HG03575 (cell line): ENCODE data around the gene CSNK1E.

ENCODE experiments used
- ATAC-seq: cut with Tn5 transposase; IDR thresholded peaks from one replicate; pipeline ENCODE4 v1.9.1; 2021; ENCODE audit not compliant: unreplicated experiment, insufficient number of reproducible peaks, low FRiP score; ENCODE audit errors: extremely low read depth

Gene CSNK1E

DNA sequence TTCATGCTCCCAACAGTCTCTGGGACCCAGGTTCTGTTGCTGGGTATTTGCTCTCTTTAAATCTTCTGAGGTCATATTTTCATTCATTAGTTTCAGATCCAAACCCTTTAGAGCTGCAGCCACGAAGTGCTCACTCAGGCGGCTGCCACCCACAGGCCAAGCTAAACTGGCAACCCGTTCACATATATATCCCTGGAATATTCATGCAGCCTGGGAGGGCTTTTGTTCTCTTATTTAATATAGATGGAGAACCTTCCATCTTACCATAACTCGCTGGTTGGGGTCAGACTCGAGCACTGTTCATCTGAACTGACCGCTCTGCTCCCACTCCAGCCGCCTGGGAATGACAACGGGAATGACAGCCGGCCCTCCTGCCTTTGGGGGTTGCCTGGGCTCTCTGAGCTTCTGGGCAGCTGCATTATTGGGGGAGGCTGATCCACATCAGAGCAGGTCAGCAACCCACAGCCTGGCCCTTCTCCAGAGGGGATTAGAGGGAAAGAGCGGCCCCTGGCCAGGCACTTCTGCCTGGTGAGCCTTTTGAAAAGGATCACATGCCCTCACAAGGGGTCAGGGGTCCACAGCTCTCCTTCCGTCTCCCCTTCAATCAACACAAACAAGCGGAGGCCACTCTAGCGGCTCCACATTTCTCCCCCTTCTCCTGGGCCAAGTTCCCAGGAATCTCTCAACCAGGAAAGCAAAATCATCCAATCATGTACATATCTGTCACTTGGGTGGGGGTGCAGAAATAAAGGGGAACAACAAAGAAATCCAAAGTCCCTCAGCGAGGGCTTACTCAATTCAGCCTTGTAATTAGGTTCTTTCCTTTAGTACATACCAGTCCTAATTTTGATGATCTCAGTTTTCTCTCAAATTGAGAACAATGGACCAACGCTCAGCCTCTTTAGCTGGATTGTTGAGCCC is 56.2 kb downstream of the CSNK1E start:
- no peak for ATAC-seq

- ATAC-seq, result no peak
These were observed 57.9 kb downstream of the CSNK1E start for GRCh38 chr22:38259370-38259769.

GRCh38 chr22:38258895-38259294 is 58.3 kb downstream of the CSNK1E start:
- no peak for ATAC-seq

DNA sequence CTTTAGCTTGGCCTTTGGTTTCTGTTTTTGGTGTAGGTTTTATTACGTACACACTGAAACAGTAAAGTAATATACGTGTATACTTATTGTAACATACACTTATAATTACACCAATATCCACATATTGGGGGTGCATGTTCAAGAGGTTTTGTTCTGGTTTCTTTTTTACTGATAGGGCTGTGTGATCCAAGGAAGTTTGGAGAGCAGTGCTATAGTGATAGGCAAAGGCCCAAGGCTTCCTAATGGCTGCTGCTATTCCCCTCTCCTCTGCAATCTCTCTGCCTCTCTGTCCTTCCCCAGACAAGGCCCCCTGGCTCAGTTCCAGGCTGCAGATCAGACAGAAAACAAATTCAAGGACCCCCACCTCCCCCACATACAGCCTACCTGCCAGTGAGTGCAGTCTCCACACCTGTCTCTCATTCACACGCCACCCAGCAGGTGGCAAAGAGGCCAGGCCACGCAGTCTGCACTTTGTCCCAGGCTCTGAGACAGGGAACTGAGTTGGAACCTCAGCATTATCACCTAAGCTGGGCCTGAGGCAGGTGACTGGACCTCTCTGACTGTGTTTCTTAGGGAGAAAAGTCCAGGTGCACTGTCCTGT is 59.5 kb downstream of the CSNK1E start:
- no peak for ATAC-seq

- ATAC-seq, result no peak
These were observed 60.1 kb downstream of the CSNK1E start for GRCh38 chr22:38257181-38257580.

GRCh38 chr22:38255697-38256096 is 61.5 kb downstream of the CSNK1E start:
- ATAC-seq, result no peak

DNA sequence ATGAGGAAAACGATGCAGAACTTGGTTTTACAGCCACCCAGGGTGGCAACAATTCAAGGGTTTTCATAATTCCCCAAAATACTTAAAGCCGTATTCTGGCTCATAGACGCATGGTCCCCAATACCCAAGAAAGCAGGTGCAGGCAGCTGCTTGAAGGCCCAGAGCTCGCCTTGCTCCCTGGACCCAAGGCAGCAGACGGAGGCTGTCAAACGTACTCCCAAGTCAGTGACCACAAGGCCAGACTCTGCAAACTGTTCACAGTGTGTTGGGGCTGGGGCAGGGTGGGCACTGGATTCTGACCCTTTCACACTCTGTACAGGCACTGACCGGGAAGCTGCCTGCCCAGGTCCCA is 65.9 kb downstream of the CSNK1E start:
- ATAC-seq, result no peak

GRCh38 chr22:38250643-38251340 is 66.4 kb downstream of the CSNK1E start:
- no peak for ATAC-seq

DNA sequence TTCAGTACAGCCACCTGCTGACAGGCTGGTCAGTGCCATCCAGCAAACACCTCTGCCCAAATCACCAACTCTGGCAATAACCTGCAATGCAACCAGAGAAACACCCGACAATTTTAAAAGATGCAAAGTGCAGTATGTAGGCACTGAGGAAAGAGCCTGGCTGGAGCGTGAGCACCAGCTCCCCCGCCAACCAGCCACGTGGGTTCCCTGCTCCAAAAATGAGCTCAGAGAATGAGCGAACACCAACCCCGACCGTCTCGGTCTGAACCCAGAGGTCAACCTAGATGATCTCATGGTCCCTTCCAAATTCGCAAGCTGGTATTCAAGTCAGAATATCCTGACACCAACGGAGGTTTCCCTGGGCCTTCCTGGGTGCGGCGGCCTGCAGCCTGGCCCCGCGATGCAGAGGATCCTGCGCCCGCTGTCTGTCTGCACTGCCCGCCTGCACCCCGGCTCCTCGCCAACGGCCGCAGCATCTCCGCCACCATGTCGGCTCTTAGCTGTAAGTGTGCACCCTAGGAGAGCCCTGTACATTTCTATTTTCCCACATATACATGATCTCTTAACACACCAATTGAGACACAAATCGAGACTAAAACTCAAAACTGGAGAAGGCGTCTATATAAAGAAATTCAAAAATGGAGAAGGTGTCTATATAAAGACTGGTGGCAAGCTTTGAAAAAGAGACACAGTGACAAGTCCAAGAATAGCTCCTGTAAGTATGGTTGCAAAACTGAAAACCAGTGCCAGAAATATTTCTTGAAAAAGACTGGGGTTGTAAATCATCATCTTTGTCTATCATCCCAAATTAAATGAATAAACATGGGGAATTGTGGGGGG is 67.2 kb downstream of the CSNK1E start:
- ATAC-seq, result no peak

DNA sequence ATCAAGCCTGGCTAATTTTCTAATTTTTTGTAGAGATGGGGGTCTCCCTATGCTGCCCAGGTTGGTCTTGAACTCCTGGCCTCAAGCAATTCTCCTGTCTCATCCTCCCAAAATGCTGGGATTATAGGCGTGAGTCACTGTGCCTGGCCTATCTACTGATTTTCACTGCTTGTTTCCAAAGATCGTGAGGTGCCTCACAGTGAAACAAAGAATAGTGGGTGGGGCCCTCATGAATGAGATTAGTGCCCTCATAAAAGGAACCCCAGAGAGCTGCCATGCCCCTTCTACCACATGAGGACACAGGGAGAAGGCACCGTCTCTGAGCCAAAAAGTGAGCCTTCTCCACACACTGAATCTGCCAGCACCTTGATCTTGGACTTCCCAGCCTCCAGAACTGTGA is 67.9 kb downstream of the CSNK1E start:
- ATAC-seq, result no peak

DNA sequence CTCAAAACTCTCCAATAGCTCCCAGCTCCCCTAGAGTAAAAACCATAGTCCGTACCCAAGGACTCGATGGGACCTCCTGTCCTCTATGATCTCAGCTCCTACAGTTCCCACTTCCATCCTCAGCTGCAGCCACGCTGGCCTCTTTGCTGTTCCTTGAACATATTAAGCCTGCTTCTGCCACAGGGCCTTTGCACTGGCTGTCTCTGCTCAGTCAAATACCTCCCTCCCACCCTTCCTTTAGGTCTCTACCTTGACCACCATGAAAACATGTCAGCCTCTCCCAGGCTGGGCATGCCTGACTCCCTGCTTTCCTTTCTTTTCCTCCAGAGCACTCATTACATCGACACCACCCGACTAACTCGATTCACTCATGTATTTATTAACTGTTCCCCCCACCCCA is 69.0 kb downstream of the CSNK1E start:
- ATAC-seq, result no peak

DNA sequence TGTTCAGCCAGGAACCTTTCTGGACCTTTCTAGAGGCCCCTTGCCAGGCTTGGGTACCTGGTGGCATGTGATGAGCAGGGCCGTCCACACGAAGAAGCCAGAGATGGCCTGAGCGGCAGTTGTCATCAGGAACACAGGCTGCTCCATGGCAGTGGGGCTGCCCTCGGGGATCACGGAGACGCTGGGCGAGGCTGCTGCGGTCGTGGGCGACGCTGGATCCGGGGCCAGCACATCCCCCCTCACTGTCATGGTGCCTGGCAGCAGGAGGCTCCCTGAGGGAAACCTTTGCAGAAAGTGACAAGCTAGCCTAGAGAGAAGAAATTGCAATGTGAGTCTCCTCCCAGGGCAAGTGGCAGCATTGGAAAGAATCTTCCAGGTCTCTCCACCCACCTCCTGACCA is 69.5 kb downstream of the CSNK1E start:
- no peak for ATAC-seq

DNA sequence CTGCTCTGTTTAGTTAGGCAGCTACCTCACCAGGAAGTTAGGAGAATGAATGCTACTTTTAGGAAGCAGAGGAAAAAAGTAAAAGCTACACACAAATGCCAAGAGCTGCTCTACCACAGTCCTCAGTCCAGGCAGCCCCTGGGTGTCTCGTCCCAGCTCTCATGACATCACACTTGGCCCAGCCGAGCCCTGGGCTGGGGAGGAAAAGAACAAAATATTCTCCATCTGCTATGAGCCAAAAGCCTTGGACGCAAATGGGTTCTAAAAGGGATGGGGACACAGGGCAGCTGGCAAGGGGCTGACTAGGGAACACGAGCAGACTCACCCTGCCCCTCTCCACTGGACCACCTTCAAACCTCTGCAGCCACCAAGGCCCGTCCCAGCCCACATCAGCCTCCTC is 70.5 kb downstream of the CSNK1E start:
- ATAC-seq, result no peak

DNA sequence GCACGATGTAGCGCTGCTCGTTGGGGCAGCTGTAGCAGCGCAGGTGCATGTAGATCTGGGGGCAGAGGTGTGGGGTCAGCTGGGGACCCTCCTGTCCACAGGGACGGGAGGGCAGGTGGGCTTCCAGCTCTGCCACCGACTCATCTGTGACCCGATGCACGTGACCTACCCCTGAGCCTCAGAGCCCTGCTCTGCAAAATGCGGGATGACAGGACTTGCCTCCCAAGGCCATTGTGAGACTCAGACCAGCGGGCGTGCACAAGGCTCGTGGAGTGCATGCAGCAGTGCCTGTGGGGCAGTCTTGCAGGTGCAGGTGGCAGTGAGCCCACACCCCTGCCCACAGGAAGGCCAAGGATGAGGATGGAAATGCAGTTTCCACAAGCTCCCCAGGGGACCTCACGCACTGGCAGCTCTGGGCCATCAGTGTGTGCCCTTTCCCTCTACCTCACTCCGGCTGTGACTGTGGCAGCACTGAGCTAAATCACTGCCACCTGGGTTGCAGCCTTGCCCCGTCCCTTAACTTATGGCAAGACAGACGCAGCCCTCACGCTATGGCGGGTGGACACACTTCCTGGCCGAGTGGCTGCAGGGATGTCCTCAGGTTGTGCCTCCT is 71.1 kb downstream of the CSNK1E start:
- ATAC-seq, result no peak

- ATAC-seq, result no peak
These were observed 73.1 kb downstream of the CSNK1E start for GRCh38 chr22:38244106-38244505.

DNA sequence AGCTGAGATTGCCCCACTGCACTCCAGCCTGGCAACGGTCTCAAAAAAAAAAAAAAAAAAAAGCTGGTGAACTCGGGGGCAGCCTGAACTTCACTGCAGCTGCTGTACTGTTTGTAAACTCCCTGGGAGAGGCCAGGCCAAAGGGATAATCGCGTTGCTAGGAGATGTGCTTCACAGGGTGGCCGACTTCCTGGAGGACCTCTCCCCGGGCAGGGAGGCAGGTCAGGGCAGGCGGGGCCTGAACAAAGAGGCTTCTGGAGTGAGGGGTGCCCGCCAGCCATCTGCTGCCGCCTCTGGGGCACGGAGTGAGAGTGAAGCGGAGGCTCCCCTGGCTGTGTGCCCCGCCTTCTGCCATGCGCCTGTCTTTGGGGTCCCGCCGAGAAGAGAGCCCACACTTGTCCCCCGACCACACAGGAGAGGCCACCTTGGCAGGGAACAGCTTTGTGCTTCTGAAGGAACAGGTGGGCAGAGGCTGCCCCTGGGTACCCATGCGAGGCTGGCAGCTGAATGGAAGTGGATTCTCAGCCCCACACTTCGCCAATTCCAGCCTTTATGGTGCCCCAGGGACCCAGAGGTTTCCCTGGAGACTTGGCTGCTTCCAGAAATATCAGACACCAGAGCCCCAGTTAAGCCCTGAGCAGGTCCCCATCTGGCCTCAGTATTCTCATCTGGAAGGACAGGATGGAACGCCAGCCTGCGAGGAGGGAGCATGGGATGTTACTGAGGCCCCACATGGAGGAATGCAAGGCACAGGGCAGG is 74.0 kb downstream of the CSNK1E start:
- no peak for ATAC-seq

DNA sequence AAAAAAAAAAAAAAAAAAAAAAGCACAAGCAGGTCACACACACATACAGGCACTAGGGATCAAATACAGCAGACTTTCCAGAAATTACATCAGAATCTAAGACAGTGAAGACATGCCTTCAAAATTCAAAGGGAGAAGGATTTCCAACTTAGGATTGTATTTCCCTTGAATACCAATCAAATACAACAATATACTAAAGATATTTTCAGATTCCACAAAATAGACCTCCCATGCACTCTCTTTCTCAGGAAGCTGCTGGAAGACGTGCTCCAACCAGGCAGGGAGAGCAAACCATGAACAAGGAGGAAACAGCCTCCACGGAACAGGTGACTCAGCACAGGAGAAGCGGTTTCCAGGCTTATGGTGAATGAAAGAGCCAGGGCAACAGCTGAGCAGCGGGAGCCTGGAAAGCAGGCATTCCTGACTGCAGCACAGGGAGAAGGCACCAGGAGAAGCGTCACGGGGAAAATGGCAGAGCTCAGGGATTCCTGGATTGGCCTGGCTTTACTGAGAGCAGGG is 76.4 kb downstream of the CSNK1E start:
- ATAC-seq, result no peak
